ENCODE data around the gene MTCL3.

The MTCL3 gene

DNA sequence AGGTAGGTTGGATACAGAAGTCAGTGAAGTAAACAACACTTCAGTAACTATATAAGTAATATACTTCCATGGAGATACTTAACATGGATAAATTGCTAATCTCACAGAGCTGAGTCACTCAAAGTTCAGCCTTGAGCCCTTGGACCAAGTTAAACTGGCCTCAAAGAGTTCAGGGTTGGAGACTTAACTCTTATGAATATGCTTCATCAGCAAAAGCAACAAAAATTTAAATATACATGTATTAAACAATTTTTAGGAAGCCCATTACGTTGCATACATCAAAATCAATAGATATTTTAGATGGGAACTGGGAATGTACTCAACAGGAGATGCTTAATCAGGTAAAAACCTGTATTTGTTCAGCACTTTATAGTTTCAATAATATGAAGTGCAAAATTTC, 12.2 kb downstream of the MTCL3 start:
- ChIA-PET POLR2A (no interaction called here), CTCF (interaction anchor here (2.6 kb wide), 1 partner anchor 10 kb away, joined by 14 read pairs; no protein-coding TSS in a partner anchor)
- BruUV-seq (replicated peaks): no TSS peak
- no peaks in the 10 kb centered on the region for H3K9me3 ChIP-seq (replicated peaks; ENCODE audit: control insufficient read depth, insufficient read depth, low read length)
- no peak overlapping the region for H3K27ac ChIP-seq (ENCODE audit: insufficient read depth, low read depth, low read length)
- no peak for FAIRE-seq
- H3K4me3 ChIP-seq (replicated peaks in 1 of 3; ENCODE audit: insufficient read depth in 1 of 3, low read depth in 1 of 3, low read length in 3 of 3): no peak overlapping the region
- TF ChIP-seq MYC (IDR thresholded peaks at IDR 0.05; ENCODE audit: low read depth, low read length): no peak
- H3K27me3 ChIP-seq (ENCODE audit: control insufficient read depth in 2 of 2, insufficient read depth in 2 of 2, low read length in 2 of 2): peaks cover 2 to 13% of the 10 kb centered on the region in 2 experiments
- no peak overlapping the region for H3K4me2 ChIP-seq (ENCODE audit: insufficient read depth, low read length)
- no peaks in the 10 kb centered on the region for H3K9me1 ChIP-seq (replicated peaks; ENCODE audit: control insufficient read depth, extremely low read depth, insufficient read depth, low read length)
- no peak overlapping the region for H2AFZ ChIP-seq (ENCODE audit: low read depth, low read length)
- no peak overlapping the region for H3K9ac ChIP-seq (replicated peaks; ENCODE audit: extremely low read depth, insufficient read depth, low read length)
- no peak for DNase-seq (ENCODE audit: low read depth, low spot score)
- no peaks in the 10 kb centered on the region for H4K20me1 ChIP-seq (replicated peaks; ENCODE audit: control insufficient read depth, extremely low read depth, insufficient read depth, low read length)
- dilution Hi-C loops (cut with MboI; ENCODE audit: extremely low pct_ligation_motif_present, low sequenced_read_pairs): no loop called here
- no peaks in the 10 kb centered on the region for H3K36me3 ChIP-seq (ENCODE audit: control insufficient read depth in 2 of 2, extremely low read depth in 1 of 2, insufficient read depth in 2 of 2, low read length in 2 of 2)
- intact Hi-C loops (cut with micrococcal nuclease): no loop called here
- H3K4me1 ChIP-seq (ENCODE audit: control insufficient read depth, extremely low read depth, insufficient read depth, low read length): no peaks in the 10 kb centered on the region
- H3K79me2 ChIP-seq (ENCODE audit: control insufficient read depth, insufficient read depth, low read length): no peaks in the 10 kb centered on the region

DNA sequence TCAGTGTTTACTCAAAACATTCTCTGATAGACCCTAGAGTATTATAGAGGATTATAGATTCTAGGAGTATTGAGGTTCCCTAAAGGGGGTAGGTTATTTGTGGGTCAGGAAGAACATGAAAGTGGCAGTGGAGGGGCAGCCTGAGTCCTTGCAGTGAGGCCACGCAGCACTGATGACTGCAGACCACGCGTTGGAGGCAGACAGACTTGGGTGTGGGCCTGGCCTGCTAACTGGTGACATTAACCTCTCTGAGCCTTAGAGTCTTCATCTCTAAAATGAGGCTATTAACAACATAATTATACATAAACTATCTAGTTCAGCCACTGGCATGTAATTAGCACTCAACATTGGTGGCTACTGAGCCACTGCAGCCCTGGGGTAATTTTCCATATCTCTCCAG, 16.1 kb downstream of the MTCL3 start:
- Histone ChIP-seq H3K9ac (replicated peaks; ENCODE audit: extremely low read depth, insufficient read depth, low read length) (no peak overlapping the region), H3K79me2 (ENCODE audit: control insufficient read depth, insufficient read depth, low read length) (no peaks in the 10 kb centered on the region), H3K4me1 (ENCODE audit: control insufficient read depth, extremely low read depth, insufficient read depth, low read length) (no peaks in the 10 kb centered on the region), H4K20me1 (replicated peaks; ENCODE audit: control insufficient read depth, extremely low read depth, insufficient read depth, low read length) (no peaks in the 10 kb centered on the region), H2AFZ (ENCODE audit: low read depth, low read length) (no peak overlapping the region), H3K27ac (ENCODE audit: insufficient read depth, low read depth, low read length) (no peak overlapping the region), H3K36me3 (ENCODE audit: control insufficient read depth in 2 of 2, extremely low read depth in 1 of 2, insufficient read depth in 2 of 2, low read length in 2 of 2) (no peaks in the 10 kb centered on the region), H3K27me3 (ENCODE audit: control insufficient read depth in 2 of 2, insufficient read depth in 2 of 2, low read length in 2 of 2) (peaks cover 5 to 10% of the 10 kb centered on the region in 2 experiments), H3K4me2 (ENCODE audit: insufficient read depth, low read length) (no peak overlapping the region), H3K9me1 (replicated peaks; ENCODE audit: control insufficient read depth, extremely low read depth, insufficient read depth, low read length) (no peaks in the 10 kb centered on the region), H3K9me3 (replicated peaks; ENCODE audit: control insufficient read depth, insufficient read depth, low read length) (no peaks in the 10 kb centered on the region), H3K4me3 (replicated peaks in 1 of 3; ENCODE audit: insufficient read depth in 1 of 3, low read depth in 1 of 3, low read length in 3 of 3) (no peak overlapping the region)
- ChIA-PET POLR2A (no interaction called here), CTCF (interaction anchor here (3.4 kb wide), 1 partner anchor 13 kb away, joined by 13 read pairs; no protein-coding TSS in a partner anchor)
- DNase-seq (ENCODE audit: low read depth, low spot score): no peak
- intact Hi-C loops (cut with micrococcal nuclease) (no loop called here), dilution Hi-C loops (cut with MboI; ENCODE audit: extremely low pct_ligation_motif_present, low sequenced_read_pairs) (no loop called here)
- BruUV-seq (replicated peaks): no TSS peak
- TF ChIP-seq MYC (IDR thresholded peaks at IDR 0.05; ENCODE audit: low read depth, low read length) (no peak), FOS (IDR thresholded peaks at IDR 0.05; ENCODE audit: borderline replicate concordance, insufficient read depth, low read length) (no peak), EZH2 (IDR thresholded peaks at IDR 0.05; ENCODE audit: borderline replicate concordance, low read depth, low read length, severe bottlenecking) (no peak), POLR2A (IDR thresholded peaks at IDR 0.05; ENCODE audit: low read depth, low read length) (no peak), GATA2 (IDR thresholded peaks at IDR 0.05; ENCODE audit: insufficient read depth, insufficient read length, low read depth, low read length) (no peak), POLR2AphosphoS5 (IDR thresholded peaks at IDR 0.05; ENCODE audit: insufficient read depth, low read depth, low read length) (no peak), JUN (IDR thresholded peaks at IDR 0.05; ENCODE audit: borderline replicate concordance, insufficient read depth, insufficient read length, low read depth) (no peak)
- TF ChIP-seq, protein P1, sequence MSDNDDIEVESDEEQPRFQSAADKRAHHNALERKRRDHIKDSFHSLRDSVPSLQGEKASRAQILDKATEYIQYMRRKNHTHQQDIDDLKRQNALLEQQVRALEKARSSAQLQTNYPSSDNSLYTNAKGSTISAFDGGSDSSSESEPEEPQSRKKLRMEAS (IDR thresholded peaks at IDR 0.05; ENCODE audit: insufficient read depth, insufficient read length): no peak
- TF ChIP-seq, protein P2, sequence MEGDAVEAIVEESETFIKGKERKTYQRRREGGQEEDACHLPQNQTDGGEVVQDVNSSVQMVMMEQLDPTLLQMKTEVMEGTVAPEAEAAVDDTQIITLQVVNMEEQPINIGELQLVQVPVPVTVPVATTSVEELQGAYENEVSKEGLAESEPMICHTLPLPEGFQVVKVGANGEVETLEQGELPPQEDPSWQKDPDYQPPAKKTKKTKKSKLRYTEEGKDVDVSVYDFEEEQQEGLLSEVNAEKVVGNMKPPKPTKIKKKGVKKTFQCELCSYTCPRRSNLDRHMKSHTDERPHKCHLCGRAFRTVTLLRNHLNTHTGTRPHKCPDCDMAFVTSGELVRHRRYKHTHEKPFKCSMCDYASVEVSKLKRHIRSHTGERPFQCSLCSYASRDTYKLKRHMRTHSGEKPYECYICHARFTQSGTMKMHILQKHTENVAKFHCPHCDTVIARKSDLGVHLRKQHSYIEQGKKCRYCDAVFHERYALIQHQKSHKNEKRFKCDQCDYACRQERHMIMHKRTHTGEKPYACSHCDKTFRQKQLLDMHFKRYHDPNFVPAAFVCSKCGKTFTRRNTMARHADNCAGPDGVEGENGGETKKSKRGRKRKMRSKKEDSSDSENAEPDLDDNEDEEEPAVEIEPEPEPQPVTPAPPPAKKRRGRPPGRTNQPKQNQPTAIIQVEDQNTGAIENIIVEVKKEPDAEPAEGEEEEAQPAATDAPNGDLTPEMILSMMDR (IDR thresholded peaks at IDR 0.05; ENCODE audit: extremely low read depth in 1 of 2, insufficient read depth in 1 of 2, low read depth in 1 of 2, low read length in 2 of 2): no peak
- FAIRE-seq: no peak
